GM21576 (cell line): ENCODE results near the gene SLC29A1.

Source experiments
- ATAC-seq: cut with Tn5 transposase; IDR thresholded peaks from one replicate; pipeline ENCODE4 v1.9.1; 2021; ENCODE audit warnings: mild to moderate bottlenecking, moderate library complexity; ENCODE audit not compliant: unreplicated experiment

Gene SLC29A1

GRCh38 chr6:44264154-44265006, 41.0 kb downstream of the SLC29A1 start:
- no peak for ATAC-seq

GRCh38 chr6:44265007-44265721, 41.8 kb downstream of the SLC29A1 start, which contains the start of gene NFKBIE:
NFKBIE (minus strand) TSS chr6:44265551; CDS start chr6:44265346, 205 bp downstream.
- peak; percentile 33 for ATAC-seq

GRCh38 chr6:44265722-44266233, 42.4 kb downstream of the SLC29A1 start:
- ATAC-seq = no peak

GRCh38 chr6:44266347-44266746, 43.0 kb downstream of the SLC29A1 start:
- ATAC-seq = peak; percentile 38

GRCh38 chr6:44267252-44267651, 43.9 kb downstream of the SLC29A1 start:
- no peak for ATAC-seq

GRCh38 chr6:44268095-44268628, 44.8 kb downstream of the SLC29A1 start:
- no peak for ATAC-seq

GRCh38 chr6:44269178-44269920, 46.0 kb downstream of the SLC29A1 start:
- ATAC-seq = no peak

DNA sequence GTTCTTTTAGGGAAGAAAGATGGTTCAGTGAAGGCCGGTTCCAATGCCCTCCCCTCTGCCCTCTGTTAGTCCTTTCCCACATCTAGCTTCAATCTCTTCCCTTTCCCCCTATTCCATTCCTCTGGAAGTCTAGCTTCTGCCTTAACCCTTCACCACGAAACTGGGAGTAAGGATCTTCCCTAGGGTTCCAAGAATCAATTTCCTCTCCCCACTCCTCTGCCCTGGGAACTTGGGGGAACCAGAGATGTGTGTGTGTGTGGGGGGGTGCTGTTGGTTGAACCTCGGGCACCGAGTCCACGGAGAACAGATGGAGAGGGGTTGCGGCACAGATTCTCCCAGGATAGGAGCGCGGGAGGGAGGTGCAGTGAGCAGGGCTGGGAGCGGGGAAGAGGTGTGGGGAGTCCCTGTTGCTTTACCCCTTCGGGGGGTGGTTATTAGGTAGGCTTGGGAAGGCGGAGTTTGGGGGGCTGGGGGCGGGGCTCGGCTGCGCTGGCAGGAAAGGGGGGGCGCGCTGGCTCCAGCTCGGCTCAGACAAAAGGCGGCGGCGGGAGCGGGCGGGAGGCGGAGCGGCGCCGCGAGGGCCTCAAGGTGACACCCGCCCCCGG, 46.6 kb downstream of the SLC29A1 start, which contains the start of gene TMEM151B:
Gene TMEM151B (plus strand): TSS at position 530 of the 605 bp plus-strand sequence. CDS start 293 bp downstream, outside the sequence.
- ATAC-seq = no peak

DNA sequence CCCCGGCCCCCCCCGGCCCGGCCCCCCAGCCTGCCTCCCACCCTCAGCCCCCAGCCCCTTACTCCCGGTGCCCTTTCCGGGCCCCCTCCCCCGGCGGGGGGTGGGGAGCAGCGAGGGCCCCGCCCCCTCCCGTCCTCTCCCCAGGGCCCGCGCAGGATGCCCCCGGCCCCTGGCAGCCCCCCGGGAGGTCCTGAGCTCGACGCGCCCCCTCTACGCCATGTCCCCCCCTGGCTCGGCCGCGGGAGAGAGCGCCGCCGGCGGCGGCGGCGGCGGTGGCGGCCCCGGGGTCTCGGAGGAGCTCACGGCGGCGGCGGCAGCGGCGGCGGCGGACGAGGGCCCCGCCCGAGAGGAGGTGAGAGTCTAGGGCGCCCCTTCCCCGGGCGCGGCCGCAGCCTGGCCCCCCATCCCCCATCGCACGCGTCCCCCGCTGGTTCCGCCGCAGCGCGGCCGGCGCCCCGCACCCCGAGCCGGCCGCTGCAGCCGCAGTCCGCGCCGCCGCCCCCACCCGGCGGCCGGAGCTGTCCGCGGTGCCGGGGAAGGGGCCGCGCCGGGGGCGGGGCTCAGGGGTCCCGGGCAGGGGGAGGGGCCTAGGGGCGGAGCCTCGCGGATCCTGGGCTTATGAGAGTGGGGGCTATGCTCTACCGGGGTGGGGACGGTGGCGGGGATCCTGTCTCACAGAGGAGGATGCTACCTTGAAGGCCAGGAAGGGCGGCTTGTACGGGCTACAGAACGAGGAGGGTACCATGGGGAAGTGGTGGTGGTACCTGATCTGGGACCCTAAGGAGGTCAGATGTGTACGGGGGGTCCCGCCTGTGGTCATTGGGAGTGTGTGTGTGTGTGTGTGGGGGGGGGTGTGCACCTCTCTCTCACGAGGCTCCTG, 47.4 kb downstream of the SLC29A1 start:
- no peak for ATAC-seq

GRCh38 chr6:44271406-44271723, 48.0 kb downstream of the SLC29A1 start:
- no peak for ATAC-seq

DNA sequence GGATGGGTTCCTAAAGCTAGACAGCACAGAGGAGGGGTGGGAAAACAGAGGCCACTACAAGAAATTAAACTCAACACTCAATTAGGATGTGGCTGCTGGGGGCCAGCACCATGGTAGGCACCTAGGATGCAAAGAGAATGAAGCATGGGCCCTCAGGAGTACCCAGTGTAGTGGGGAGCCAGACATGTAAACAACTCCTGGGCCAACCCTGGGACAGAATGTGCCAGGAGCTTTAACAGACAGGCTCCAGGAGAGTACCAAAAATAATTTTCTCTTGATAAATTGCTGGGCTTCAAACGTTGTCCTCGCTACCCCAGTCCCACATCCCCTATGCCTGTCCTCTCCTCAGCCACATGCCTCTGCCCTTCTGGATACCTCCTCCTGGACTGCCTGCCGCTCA, 48.5 kb downstream of the SLC29A1 start:
- ATAC-seq = no peak

DNA sequence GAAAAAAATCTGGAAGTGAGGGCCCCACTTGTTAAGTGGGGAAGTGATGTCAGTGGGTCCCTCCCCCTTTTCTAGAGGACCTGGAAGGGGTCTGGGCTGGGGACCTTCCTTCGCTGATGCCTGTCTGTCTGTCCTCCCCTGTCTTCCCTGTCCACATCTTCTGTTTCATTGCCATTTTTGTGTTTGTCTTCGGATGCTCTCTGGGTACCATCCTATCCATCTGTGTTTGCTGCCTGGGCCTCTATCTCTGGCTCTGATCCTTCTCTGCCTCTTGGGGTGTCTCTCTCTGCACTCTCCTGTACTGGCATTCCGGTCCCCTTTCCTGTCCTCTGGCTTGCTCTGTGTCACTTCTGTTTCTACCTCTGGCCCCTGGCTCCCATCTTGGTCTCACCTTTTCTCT, 49.1 kb downstream of the SLC29A1 start:
- no peak for ATAC-seq

GRCh38 chr6:44272999-44273566, 49.7 kb downstream of the SLC29A1 start:
- no peak for ATAC-seq

DNA sequence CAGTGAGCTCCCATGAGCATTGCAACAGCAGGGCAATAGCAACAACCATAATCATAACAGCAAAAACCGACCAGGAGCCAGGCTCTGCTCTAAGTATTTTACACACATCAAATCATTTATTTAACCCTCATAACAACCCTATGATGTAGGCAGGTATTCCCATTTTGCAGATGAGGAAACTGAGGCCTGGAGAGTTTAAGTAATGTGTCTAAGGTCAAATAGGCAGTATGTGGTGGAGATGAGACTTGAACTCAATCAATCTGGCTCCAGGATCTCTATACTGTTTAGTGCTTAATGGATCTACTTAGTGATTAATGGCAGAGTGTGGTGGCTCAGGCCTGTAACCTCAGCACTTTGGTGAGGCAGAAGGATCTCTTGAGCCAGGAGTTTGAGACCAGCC, 50.2 kb downstream of the SLC29A1 start:
- no peak for ATAC-seq

GRCh38 chr6:44275271-44275748, 51.9 kb downstream of the SLC29A1 start:
- no peak for ATAC-seq

DNA sequence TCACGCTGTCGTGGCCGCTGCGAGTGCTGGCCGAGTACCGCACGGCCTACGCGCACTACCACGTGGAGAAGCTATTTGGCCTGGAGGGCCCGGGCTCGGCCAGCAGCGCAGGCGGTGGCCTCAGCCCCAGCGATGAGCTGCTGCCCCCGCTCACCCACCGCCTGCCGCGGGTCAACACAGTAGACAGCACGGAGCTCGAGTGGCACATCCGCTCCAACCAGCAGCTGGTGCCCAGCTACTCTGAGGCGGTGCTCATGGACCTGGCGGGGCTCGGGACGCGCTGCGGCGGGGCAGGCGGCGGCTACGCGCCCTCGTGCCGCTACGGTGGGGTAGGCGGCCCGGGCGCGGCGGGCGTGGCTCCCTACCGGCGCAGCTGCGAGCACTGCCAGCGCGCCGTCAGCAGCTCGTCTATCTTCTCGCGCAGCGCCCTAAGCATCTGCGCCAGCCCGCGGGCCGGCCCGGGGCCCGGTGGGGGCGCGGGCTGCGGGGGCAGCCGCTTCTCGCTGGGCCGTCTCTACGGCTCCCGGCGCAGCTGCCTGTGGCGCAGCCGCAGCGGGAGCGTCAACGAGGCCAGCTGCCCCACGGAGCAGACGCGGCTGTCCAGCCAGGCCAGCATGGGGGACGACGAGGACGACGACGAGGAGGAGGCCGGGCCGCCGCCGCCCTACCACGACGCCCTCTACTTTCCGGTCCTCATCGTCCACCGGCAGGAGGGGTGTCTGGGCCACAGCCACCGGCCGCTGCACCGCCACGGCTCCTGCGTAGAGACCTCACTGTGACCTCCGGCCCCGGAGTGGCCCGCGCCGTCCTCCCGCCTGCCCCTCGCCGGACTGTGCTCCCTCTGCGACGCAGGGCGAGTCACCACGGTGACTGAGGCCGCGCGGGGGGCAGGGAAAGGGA, 52.6 kb downstream of the SLC29A1 start:
- ATAC-seq = no peak

DNA sequence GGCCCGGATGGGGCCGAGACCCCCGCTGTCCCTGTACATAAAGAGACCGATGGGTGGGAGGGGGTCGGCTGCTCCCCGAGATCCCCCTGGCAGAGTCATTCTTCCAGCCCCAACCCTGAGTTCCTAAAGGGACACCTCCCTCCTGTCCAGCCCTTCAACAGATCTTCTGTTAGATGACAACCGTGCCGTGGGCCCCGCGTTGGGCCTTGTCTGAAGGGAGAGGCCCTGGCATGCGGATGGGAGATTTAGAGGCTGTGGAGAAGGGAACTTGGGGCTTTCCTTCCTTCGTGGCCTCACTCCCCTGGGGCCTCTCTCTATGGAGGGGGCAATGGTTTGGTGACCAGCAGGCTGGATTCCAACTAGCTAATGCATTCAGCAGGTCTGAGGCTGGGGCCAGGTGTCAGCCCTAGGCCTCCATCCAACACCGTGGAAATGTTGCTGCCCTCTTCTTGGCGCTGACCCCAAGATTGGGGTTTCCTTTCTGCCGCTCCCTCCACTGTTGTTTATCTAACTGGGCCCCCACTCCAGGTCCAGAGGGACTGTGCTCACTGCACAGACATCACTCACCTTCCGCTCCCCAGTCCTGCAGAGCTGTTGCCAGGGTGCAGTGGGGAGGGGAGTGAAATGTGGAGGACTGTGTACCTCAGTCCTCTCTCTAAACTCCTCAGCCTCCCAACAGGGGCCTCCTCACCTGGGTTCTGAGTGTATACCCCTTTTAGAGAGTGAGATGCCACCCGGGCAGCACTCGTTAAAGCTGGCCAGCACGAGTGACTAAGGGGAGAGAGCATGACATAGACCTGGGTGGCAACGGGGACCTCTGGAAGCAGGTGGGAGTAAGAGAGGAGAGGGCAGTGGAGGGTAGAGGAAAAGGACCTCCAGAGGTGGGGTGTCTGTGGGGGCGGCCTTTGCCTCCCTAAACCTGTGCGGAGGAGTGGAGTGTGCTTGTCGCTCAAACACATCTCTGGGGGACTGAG, 53.6 kb downstream of the SLC29A1 start:
- ATAC-seq = no peak
